ENCODE results near the gene ATP23.

The ATP23 gene

GRCh38 chr12:57984629-57985151 is 43.3 kb downstream of the ATP23 start:
- Mint-ChIP-seq H3K4me3 (no peak overlapping the region), H3K36me3 (ENCODE audit: low read depth) (no peaks in the 10 kb centered on the region), H3K4me1 (no peaks in the 10 kb centered on the region), H3K9me3 (peaks cover 2% of the 10 kb centered on the region), H3K27me3 (peaks cover 5% of the 10 kb centered on the region), H3K27ac (no peak overlapping the region)
- no peak for DNase-seq
- ATAC-seq = no peak

- H3K27ac Mint-ChIP-seq = no peak overlapping the region
- no peaks in the 10 kb centered on the region for H3K9me3 Mint-ChIP-seq
- peaks cover 2% of the 10 kb centered on the region for H3K27me3 Mint-ChIP-seq
- no peak overlapping the region for H3K4me3 Mint-ChIP-seq
- no peaks in the 10 kb centered on the region for H3K36me3 Mint-ChIP-seq (ENCODE audit: low read depth)
- H3K4me1 Mint-ChIP-seq = no peaks in the 10 kb centered on the region
- DNase-seq (no peak), ATAC-seq (no peak)
Observed at GRCh38 chr12:57985685-57986084, 44.3 kb downstream of the ATP23 start.

DNA sequence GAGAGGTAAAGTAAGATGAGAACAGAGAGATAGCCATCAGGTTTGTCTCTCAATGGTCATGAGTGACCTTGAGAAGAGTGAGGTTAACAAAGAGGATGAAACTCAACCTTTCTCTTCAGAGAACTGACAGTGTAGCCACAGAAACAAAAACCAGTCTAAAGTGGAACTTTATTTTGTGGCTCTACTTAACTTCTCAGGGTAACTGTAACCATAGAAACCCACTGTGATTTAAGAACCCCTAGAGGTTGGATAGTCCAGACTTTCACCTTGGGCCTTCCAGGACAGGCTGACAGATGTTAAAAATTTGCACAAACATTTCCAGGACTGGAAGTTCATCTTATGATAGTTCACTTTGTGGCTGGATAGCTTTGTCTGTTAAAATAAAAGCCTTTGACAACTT is 48.5 kb downstream of the ATP23 start:
- Mint-ChIP-seq H3K36me3 (ENCODE audit: low read depth) (no peaks in the 10 kb centered on the region), H3K27ac (no peak overlapping the region), H3K27me3 (peaks cover 2% of the 10 kb centered on the region), H3K4me3 (no peak overlapping the region), H3K4me1 (no peaks in the 10 kb centered on the region), H3K9me3 (peaks cover 10% of the 10 kb centered on the region)
- DNase-seq (no peak), ATAC-seq (no peak)

GRCh38 chr12:57990241-57990883 is 49.0 kb downstream of the ATP23 start:
- H3K9me3 Mint-ChIP-seq = peaks cover 10% of the 10 kb centered on the region
- H3K27me3 Mint-ChIP-seq = peaks cover 2% of the 10 kb centered on the region
- H3K4me1 Mint-ChIP-seq = no peaks in the 10 kb centered on the region
- H3K36me3 Mint-ChIP-seq (ENCODE audit: low read depth) = no peaks in the 10 kb centered on the region
- H3K27ac Mint-ChIP-seq = no peak overlapping the region
- ATAC-seq (no peak), DNase-seq (no peak)
- H3K4me3 Mint-ChIP-seq = no peak overlapping the region

GRCh38 chr12:57992001-57992400 is 50.6 kb downstream of the ATP23 start:
- H3K27ac Mint-ChIP-seq = no peak overlapping the region
- H3K9me3 Mint-ChIP-seq = peaks cover 18% of the 10 kb centered on the region
- H3K36me3 Mint-ChIP-seq (ENCODE audit: low read depth) = no peaks in the 10 kb centered on the region
- no peak overlapping the region for H3K4me3 Mint-ChIP-seq
- ATAC-seq (no peak), DNase-seq (no peak)
- H3K4me1 Mint-ChIP-seq = no peaks in the 10 kb centered on the region
- peaks cover 5% of the 10 kb centered on the region for H3K27me3 Mint-ChIP-seq

DNA sequence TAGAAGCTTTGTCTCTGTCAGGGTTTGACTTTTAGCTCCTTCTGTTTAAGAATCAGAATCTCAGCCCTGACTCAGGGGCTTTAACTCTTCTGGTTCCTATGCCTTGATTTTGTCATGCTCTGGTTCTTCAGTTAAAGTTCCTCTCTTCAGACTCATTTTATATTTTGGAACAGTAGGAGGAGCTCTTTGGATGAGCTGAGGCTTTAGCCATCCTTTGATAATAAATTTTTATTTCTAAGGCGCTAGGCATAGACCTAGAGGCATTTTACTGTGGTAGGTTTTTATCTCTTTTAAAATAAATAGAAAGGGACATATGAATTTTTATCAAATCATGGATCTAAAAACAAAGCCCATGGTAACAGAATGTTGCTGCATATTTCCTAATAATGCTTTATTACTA is 51.7 kb downstream of the ATP23 start:
- Mint-ChIP-seq H3K36me3 (ENCODE audit: low read depth) (no peaks in the 10 kb centered on the region), H3K27me3 (peaks cover 5% of the 10 kb centered on the region), H3K4me1 (no peaks in the 10 kb centered on the region), H3K4me3 (no peak overlapping the region), H3K27ac (no peak overlapping the region), H3K9me3 (peaks cover 21% of the 10 kb centered on the region)
- no peak for DNase-seq
- ATAC-seq = no peak

DNA sequence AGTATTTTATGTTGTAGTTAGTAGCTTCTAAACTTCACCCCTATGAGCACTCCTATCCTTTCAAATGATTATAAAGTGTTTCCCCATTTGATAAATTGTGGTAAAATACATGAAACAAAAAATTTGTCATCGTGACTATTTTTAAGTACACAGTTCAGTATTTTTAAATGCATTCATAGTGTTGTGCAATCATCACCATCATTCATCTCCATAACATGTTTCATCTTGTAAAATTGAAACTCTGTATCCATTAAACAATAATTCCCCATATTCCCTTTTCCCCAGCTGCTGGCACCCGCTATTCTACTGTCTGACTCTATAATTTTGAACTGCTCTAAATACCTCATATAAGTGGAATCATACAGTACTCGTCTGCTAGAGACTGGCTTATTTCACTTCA is 52.5 kb downstream of the ATP23 start:
- H3K4me3 Mint-ChIP-seq = no peak overlapping the region
- H3K27me3 Mint-ChIP-seq = peaks cover 5% of the 10 kb centered on the region
- H3K36me3 Mint-ChIP-seq (ENCODE audit: low read depth) = no peaks in the 10 kb centered on the region
- no peak overlapping the region for H3K27ac Mint-ChIP-seq
- peaks cover 22% of the 10 kb centered on the region for H3K9me3 Mint-ChIP-seq
- no peaks in the 10 kb centered on the region for H3K4me1 Mint-ChIP-seq
- no peak for ATAC-seq
- DNase-seq = no peak

DNA sequence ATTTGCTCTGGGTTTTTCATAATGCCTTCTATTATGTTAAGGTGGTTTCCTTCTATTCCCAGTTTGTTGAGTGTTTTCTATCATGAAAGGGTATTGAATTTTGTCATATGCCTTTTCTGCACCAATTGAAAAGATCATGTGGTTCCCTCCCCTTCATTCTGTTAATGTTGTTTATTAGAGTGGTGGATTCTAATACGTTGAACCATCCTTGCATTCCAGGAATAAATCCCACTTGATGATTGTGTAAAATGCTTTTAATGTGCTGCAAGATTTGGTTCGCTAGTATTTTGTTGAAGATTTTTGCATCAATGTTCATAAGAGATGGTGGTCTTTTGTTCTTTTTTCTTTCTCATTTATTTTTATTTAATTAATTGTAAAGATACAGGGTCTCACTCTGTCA is 55.2 kb downstream of the ATP23 start:
- no peaks in the 10 kb centered on the region for H3K36me3 Mint-ChIP-seq (ENCODE audit: low read depth)
- H3K4me1 Mint-ChIP-seq = no peaks in the 10 kb centered on the region
- peaks cover 34% of the 10 kb centered on the region for H3K9me3 Mint-ChIP-seq
- DNase-seq = no peak
- H3K27me3 Mint-ChIP-seq = peaks cover 3% of the 10 kb centered on the region
- H3K27ac Mint-ChIP-seq = no peak overlapping the region
- no peak for ATAC-seq
- H3K4me3 Mint-ChIP-seq = no peak overlapping the region

DNA sequence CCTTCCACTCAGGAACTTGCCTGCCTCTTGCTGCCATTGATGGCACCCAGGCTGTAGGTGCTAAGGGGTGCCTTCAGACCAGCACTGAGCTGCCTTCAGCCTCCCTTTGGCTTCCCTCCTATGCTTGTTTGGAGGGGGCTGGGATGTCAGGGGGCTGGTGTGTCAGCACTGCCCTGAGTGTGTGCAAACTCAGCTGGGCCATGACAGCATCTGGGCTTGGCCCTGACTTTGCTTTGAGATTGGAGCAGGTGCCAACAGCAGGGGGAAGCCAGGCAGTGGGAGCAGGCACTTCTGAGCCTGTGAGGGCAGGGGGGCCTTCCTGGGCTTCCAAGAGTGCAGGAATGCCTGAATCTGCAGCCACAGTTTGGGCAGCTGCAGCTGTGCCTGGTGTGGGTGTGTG is 56.9 kb downstream of the ATP23 start:
- H3K9me3 Mint-ChIP-seq = peaks cover 30% of the 10 kb centered on the region
- no peak overlapping the region for H3K27ac Mint-ChIP-seq

GRCh38 chr12:58000499-58000898 is 59.1 kb downstream of the ATP23 start:
- Mint-ChIP-seq H3K36me3 (ENCODE audit: low read depth) (no peaks in the 10 kb centered on the region), H3K9me3 (peaks cover 30% of the 10 kb centered on the region), H3K27me3 (peaks cover 8% of the 10 kb centered on the region), H3K4me1 (no peaks in the 10 kb centered on the region), H3K4me3 (no peak overlapping the region), H3K27ac (no peak overlapping the region)
- ATAC-seq (no peak), DNase-seq (no peak)

More for the DNA sequence above, 56.9 kb downstream of the ATP23 start:
- ATAC-seq (no peak), DNase-seq (no peak)
- H3K4me3 Mint-ChIP-seq = no peak overlapping the region
- peaks cover 3% of the 10 kb centered on the region for H3K27me3 Mint-ChIP-seq
- H3K36me3 Mint-ChIP-seq (ENCODE audit: low read depth) = no peaks in the 10 kb centered on the region
- no peaks in the 10 kb centered on the region for H3K4me1 Mint-ChIP-seq

DNA sequence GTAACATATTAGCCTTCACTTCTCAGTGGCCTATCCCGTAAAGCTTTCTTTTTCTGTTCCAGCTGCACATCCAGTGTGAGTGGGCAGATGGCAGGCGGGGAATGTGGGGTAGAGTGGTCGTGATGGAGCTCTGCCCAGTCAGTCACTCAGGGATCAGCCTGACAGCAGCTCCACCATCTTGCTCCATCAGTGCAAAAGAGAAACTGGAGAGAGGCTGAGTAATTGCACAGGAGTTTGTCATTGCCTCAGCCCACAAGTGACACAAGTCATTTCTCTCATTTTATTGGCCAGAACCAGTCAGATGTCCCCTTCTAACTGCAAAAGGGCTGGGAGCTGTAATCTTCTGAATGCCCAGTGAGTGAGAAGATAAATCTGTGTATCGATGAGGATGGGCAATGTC is 66.5 kb downstream of the ATP23 start:
- no peaks in the 10 kb centered on the region for H3K4me1 Mint-ChIP-seq
- no peaks in the 10 kb centered on the region for H3K36me3 Mint-ChIP-seq (ENCODE audit: low read depth)
- ATAC-seq = peak; percentile 57
- no peaks in the 10 kb centered on the region for H3K9me3 Mint-ChIP-seq
- no peak for DNase-seq
- no peak overlapping the region for H3K27ac Mint-ChIP-seq
- no peak overlapping the region for H3K4me3 Mint-ChIP-seq
- peaks cover 7% of the 10 kb centered on the region for H3K27me3 Mint-ChIP-seq

- ATAC-seq (no peak), DNase-seq (no peak)
- Mint-ChIP-seq H3K4me3 (no peak overlapping the region), H3K36me3 (ENCODE audit: low read depth) (no peaks in the 10 kb centered on the region), H3K27ac (no peak overlapping the region), H3K4me1 (no peaks in the 10 kb centered on the region), H3K9me3 (no peaks in the 10 kb centered on the region), H3K27me3 (peaks cover 7% of the 10 kb centered on the region)
Observed at GRCh38 chr12:58008634-58009033, 67.3 kb downstream of the ATP23 start.
